Measurements from ENCODE around the gene C10orf62.

Gene C10orf62

GRCh38 chr10:97612386-97612785, 22.9 kb downstream of the C10orf62 start:
- H3K9me3 ChIP-seq (ENCODE audit: severe bottlenecking), result no peaks in the 10 kb centered on the region
- no peak overlapping the region for H3K27ac ChIP-seq (ENCODE audit: poor library complexity, severe bottlenecking)
- H3K4me1 ChIP-seq (ENCODE audit: insufficient read depth, poor library complexity, severe bottlenecking), result peaks cover 13% of the 10 kb centered on the region
- no peak overlapping the region for H3K4me3 ChIP-seq (ENCODE audit: severe bottlenecking)
- no peaks in the 10 kb centered on the region for H3K36me3 ChIP-seq (ENCODE audit: low read depth)
- peak; percentile 76 for TF ChIP-seq CTCF (IDR thresholded peaks at IDR 0.05; ENCODE audit: poor library complexity, severe bottlenecking)
- H3K27me3 ChIP-seq (ENCODE audit: insufficient read depth, poor library complexity, severe bottlenecking), result no peaks in the 10 kb centered on the region
- DNase-seq (ENCODE audit: low spot score) (no peak), ATAC-seq (ENCODE audit: low read depth) (peak; percentile 94)

- Histone ChIP-seq H3K36me3 (ENCODE audit: low read depth) (0 out of 2 replicates have a peak, but pooled peaks cover 3% of the 10 kb centered on the region), H3K9me3 (ENCODE audit: severe bottlenecking) (no peaks in the 10 kb centered on the region), H3K27me3 (ENCODE audit: insufficient read depth, poor library complexity, severe bottlenecking) (no peaks in the 10 kb centered on the region), H3K4me3 (ENCODE audit: severe bottlenecking) (no peak overlapping the region), H3K4me1 (ENCODE audit: insufficient read depth, poor library complexity, severe bottlenecking) (no peaks in the 10 kb centered on the region), H3K27ac (ENCODE audit: poor library complexity, severe bottlenecking) (no peak overlapping the region)
- no peak for DNase-seq (ENCODE audit: low spot score)
- no peak for ATAC-seq (ENCODE audit: low read depth)
- TF ChIP-seq CTCF (IDR thresholded peaks at IDR 0.05; ENCODE audit: poor library complexity, severe bottlenecking), result no peak
Observed at GRCh38 chr10:97618285-97618684, 28.8 kb downstream of the C10orf62 start.

GRCh38 chr10:97618733-97619132, 29.2 kb downstream of the C10orf62 start:
- no peaks in the 10 kb centered on the region for H3K4me1 ChIP-seq (ENCODE audit: insufficient read depth, poor library complexity, severe bottlenecking)
- no peaks in the 10 kb centered on the region for H3K9me3 ChIP-seq (ENCODE audit: severe bottlenecking)
- no peak overlapping the region for H3K4me3 ChIP-seq (ENCODE audit: severe bottlenecking)
- ATAC-seq (ENCODE audit: low read depth) (no peak), DNase-seq (ENCODE audit: low spot score) (no peak)
- H3K27ac ChIP-seq (ENCODE audit: poor library complexity, severe bottlenecking), result no peak overlapping the region
- TF ChIP-seq CTCF (IDR thresholded peaks at IDR 0.05; ENCODE audit: poor library complexity, severe bottlenecking), result no peak
- H3K36me3 ChIP-seq (ENCODE audit: low read depth), result 0 out of 2 replicates have a peak, but pooled peaks cover 3% of the 10 kb centered on the region
- no peaks in the 10 kb centered on the region for H3K27me3 ChIP-seq (ENCODE audit: insufficient read depth, poor library complexity, severe bottlenecking)

- Histone ChIP-seq H3K36me3 (ENCODE audit: low read depth) (0 out of 2 replicates have a peak, but pooled peaks cover 3% of the 10 kb centered on the region), H3K4me1 (ENCODE audit: insufficient read depth, poor library complexity, severe bottlenecking) (no peaks in the 10 kb centered on the region), H3K4me3 (ENCODE audit: severe bottlenecking) (no peak overlapping the region), H3K27ac (ENCODE audit: poor library complexity, severe bottlenecking) (no peak overlapping the region), H3K27me3 (ENCODE audit: insufficient read depth, poor library complexity, severe bottlenecking) (no peaks in the 10 kb centered on the region), H3K9me3 (ENCODE audit: severe bottlenecking) (no peaks in the 10 kb centered on the region)
- ATAC-seq (ENCODE audit: low read depth), result no peak
- no peak for TF ChIP-seq CTCF (IDR thresholded peaks at IDR 0.05; ENCODE audit: poor library complexity, severe bottlenecking)
- no peak for DNase-seq (ENCODE audit: low spot score)
Observed at GRCh38 chr10:97623277-97623676, 33.8 kb downstream of the C10orf62 start.

- peaks cover 3% of the 10 kb centered on the region for H3K4me1 ChIP-seq (ENCODE audit: insufficient read depth, poor library complexity, severe bottlenecking)
- H3K4me3 ChIP-seq (ENCODE audit: severe bottlenecking), result no peak overlapping the region
- DNase-seq (ENCODE audit: low spot score) (no peak), ATAC-seq (ENCODE audit: low read depth) (no peak)
- H3K27me3 ChIP-seq (ENCODE audit: insufficient read depth, poor library complexity, severe bottlenecking), result no peaks in the 10 kb centered on the region
- no peak for TF ChIP-seq CTCF (IDR thresholded peaks at IDR 0.05; ENCODE audit: poor library complexity, severe bottlenecking)
- no peaks in the 10 kb centered on the region for H3K36me3 ChIP-seq (ENCODE audit: low read depth)
- no peak overlapping the region for H3K27ac ChIP-seq (ENCODE audit: poor library complexity, severe bottlenecking)
- H3K9me3 ChIP-seq (ENCODE audit: severe bottlenecking), result no peaks in the 10 kb centered on the region
Observed at GRCh38 chr10:97627731-97628130, 38.2 kb downstream of the C10orf62 start.

All from RWPE2 (cell line).